Activated CD8-positive, alpha-beta T cell treated with anti-CD3 and anti-CD28 coated beads for 36 hours (primary cell): ENCODE results near the gene POU2F1. TPM values are rescaled to one million over a fixed set of nuclear protein-coding genes. Genes with fewer than 3 reads are reported as not detected.

ENCODE experiments used
- ATAC-seq: fragments of 200-7000 bp; cut with Tn5 transposase; one replicate; pipeline ENCODE4 v1.10.0; 2021; ENCODE audit warnings: mild to moderate bottlenecking, moderate library complexity
- CTCF ChIA-PET: fragments of 350-600 bp; sonication (Branson Sonifier 250); formaldehyde crosslinking; loops from one replicate; lab custom pipeline; 2021; ENCODE audit warnings: antibody characterized with exemption; lab: Charles Lee
- POLR2A ChIA-PET: fragments of 350-600 bp; sonication (Branson Sonifier 250); formaldehyde crosslinking; loops from one replicate; lab custom pipeline; 2021; ENCODE audit warnings: antibody characterized with exemption; lab: Charles Lee
- DNase-seq: peaks from one replicate; pipeline ENCODE4 v3.0.0-alpha.2; 2020
- H3K27ac Mint-ChIP-seq: one replicate; pipeline ENCODE4 v1.8.0; 2021; ENCODE audit warnings: mild to moderate bottlenecking, mixed read lengths
- H3K27me3 Mint-ChIP-seq: one replicate; pipeline ENCODE4 v1.8.0; 2021; ENCODE audit warnings: mixed read lengths
- H3K36me3 Mint-ChIP-seq: one replicate; pipeline ENCODE4 v1.8.0; 2021; ENCODE audit warnings: low read depth, mixed read lengths
- H3K4me1 Mint-ChIP-seq: one replicate; pipeline ENCODE4 v1.8.0; 2021; ENCODE audit warnings: low read depth, mixed read lengths
- H3K4me3 Mint-ChIP-seq: one replicate; pipeline ENCODE4 v1.8.0; 2021; ENCODE audit warnings: mild to moderate bottlenecking, moderate library complexity, mixed read lengths
- H3K9me3 Mint-ChIP-seq: one replicate; pipeline ENCODE4 v1.8.0; 2021; ENCODE audit warnings: mixed read lengths
- CTCF ChIP-seq: fragments of 200-600 bp; IDR thresholded peaks from one replicate; pipeline ENCODE4 v1.8.0; 2022; ENCODE audit warnings: antibody characterized with exemption, mild to moderate bottlenecking
- intact Hi-C: fragments of 100-400 bp; cut with micrococcal nuclease; formaldehyde crosslinking; loops from one replicate; pipeline ENCODE4 v1.10.0; 2022
- total RNA-seq, 2 experiments: library from RNA; stranded (reverse); gene quantifications; one replicate each; pipeline ENCODE4 v1.2.3, GENCODE V29; 2021

The POU2F1 gene
- total RNA-seq, 2 experiments from 2014 or later: 23.6 to 24.2 TPM

DNA sequence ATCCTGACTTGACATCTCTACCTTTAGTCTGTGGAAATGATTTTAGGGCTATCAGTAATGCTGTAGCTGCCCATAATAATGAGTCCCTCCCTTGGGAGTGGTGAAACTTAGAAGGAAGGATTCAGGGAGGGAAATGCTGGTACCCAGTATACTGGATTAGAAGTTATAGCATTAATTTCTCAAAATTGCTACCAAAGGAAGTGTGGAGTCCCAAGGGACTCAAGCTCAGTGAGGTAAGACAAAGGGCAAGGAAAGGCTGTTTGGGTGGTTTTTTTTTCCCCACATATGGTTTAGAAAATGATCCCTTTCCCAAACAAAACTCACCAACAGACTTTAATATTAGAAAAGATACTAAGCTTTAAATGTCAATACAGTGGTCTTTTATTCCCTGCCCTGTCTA, 197.7 kb downstream of the POU2F1 start:
- CTCF ChIA-PET: interaction anchor here (0.9 to 2.0 kb wide), 10 partner anchors 9 to 150 kb away, joined by 3 to 7 read pairs (median 4); no protein-coding TSS in a partner anchor
- peaks cover 11% of the 10 kb centered on the region for H3K36me3 Mint-ChIP-seq
- no peak for TF ChIP-seq CTCF
- H3K9me3 Mint-ChIP-seq: no peaks in the 10 kb centered on the region
- DNase-seq (no peak), ATAC-seq (no peak)
- no peak overlapping the region for H3K4me3 Mint-ChIP-seq
- intact Hi-C loops: no loop called here
- no peaks in the 10 kb centered on the region for H3K27me3 Mint-ChIP-seq
- POLR2A ChIA-PET: no interaction called here
- no peak overlapping the region for H3K27ac Mint-ChIP-seq
- H3K4me1 Mint-ChIP-seq: peaks cover 5% of the 10 kb centered on the region

DNA sequence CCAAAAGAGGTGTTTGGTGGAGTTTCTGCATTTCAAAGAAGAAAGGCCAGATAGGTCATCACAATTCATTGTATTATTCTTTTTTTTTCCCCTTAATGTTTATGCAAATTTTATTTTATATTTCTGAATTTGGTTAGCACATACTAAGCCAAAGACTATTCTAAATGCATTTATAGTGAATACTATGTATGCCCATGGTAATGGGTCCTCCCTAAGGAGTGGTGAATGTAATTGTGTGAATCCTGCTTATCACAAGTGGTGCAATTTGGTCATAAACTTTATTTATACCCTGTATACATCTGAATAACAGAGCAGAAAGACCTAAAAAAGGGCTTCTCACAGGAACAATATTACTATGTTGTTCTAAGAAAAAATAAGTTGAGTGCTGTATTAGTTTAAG, 198.6 kb downstream of the POU2F1 start:
- H3K36me3 Mint-ChIP-seq: peaks cover 11% of the 10 kb centered on the region
- TF ChIP-seq CTCF: no peak
- CTCF ChIA-PET: interaction anchor here (1.0 to 1.9 kb wide), 6 partner anchors 8 to 136 kb away, joined by 3 to 7 read pairs (median 4); no protein-coding TSS in a partner anchor

GRCh38 chr1:167420510-167420909, 199.8 kb downstream of the POU2F1 start:
- peaks cover 3% of the 10 kb centered on the region for H3K4me1 Mint-ChIP-seq
- intact Hi-C loops: no loop called here
- ATAC-seq (no peak), DNase-seq (no peak)
- ChIA-PET CTCF (interaction anchor here (1.2 to 1.4 kb wide), 3 partner anchors 114 to 135 kb away, joined by 4 to 5 read pairs (median 4); no protein-coding TSS in a partner anchor), POLR2A (interaction anchor here (1.4 kb wide), 1 partner anchor 9 kb away, joined by 4 read pairs; no protein-coding TSS in a partner anchor)
- peaks cover 6% of the 10 kb centered on the region for H3K36me3 Mint-ChIP-seq
- no peaks in the 10 kb centered on the region for H3K27me3 Mint-ChIP-seq
- no peak for TF ChIP-seq CTCF
- no peak overlapping the region for H3K27ac Mint-ChIP-seq
- H3K9me3 Mint-ChIP-seq: no peaks in the 10 kb centered on the region
- H3K4me3 Mint-ChIP-seq: no peak overlapping the region

More for the DNA sequence above, 198.6 kb downstream of the POU2F1 start:
- intact Hi-C loops: no loop called here
- DNase-seq: no peak
- H3K4me3 Mint-ChIP-seq: no peak overlapping the region
- no peaks in the 10 kb centered on the region for H3K9me3 Mint-ChIP-seq
- H3K4me1 Mint-ChIP-seq: peaks cover 5% of the 10 kb centered on the region
- ATAC-seq: no peak
- H3K27me3 Mint-ChIP-seq: no peaks in the 10 kb centered on the region
- no peak overlapping the region for H3K27ac Mint-ChIP-seq
- POLR2A ChIA-PET: no interaction called here

DNA sequence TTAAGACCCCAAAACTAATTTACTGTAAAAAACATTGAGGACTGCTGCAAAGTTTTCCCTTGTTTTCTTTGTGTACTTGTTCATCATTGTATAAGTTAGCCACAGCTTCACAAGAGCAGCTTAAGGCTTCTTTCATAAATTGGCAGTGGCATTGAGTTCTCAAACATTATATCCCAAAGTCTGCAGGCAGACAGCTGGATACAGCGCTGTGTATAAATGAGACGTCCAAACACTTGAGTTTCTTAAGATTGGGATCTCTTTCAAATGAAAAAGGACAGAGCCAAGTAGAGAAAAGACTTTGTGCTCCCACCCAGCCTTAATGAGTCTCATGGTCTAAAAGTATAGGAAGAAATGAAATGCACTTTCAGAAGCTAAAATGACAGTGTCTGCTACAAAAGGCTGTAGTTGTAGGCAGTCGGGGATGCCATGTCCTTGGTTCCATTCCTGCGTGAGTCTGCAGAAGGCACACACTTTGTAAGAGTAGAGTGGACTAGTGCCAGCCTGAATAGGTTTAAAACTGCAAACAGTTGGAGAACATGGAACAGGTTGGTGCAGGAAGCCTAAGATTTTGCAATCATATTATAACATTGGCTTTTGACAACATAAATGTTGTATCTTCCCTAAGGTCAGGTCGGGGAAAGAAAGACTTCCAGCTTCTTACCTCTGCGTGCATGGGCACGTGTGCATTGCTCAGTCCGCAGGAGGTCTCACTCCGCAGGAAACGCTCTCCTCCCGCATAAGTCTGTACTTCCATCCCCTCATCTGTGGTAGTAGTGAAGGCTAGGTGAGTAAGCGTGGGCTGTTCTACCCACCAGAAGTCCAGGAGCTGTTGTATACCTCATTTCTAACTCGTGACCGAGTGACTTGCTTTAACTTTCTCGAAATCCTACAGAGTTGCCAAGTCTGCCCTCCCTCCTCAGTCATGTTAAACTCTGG, 203.3 kb downstream of the POU2F1 start:
- ChIA-PET CTCF (interaction anchor here (0.6 to 2.9 kb wide), 7 partner anchors 10 to 156 kb away, joined by 3 to 8 read pairs (median 4); no protein-coding TSS in a partner anchor), POLR2A (interaction anchor here (0.6 to 1.4 kb wide), 4 partner anchors 10 to 24 kb away, joined by 3 to 6 read pairs (median 4); no protein-coding TSS in a partner anchor)
- H3K4me3 Mint-ChIP-seq: no peak overlapping the region
- no peaks in the 10 kb centered on the region for H3K27me3 Mint-ChIP-seq
- peaks cover 13% of the 10 kb centered on the region for H3K4me1 Mint-ChIP-seq
- DNase-seq: no peak
- no peak for ATAC-seq
- H3K27ac Mint-ChIP-seq: no peak overlapping the region
- TF ChIP-seq CTCF: no peak
- no peaks in the 10 kb centered on the region for H3K9me3 Mint-ChIP-seq
- H3K36me3 Mint-ChIP-seq: no peaks in the 10 kb centered on the region
- intact Hi-C loops: no loop called here
